ENCODE data around the gene STRIP1.

GRCh38 chr1:110053552-110054428, 19.4 kb downstream of the STRIP1 start:
- TF ChIP-seq YY1 (IDR thresholded peaks at IDR 0.05; ENCODE audit: insufficient read depth, insufficient read length): no peak
- no peak for TF ChIP-seq ZNF274 (IDR thresholded peaks at IDR 0.05; ENCODE audit: low read depth, low read length)
